Trophoblast cell (in vitro differentiated cells and primary cell): Measurements from ENCODE around the gene PRMT5.

Source experiments
- DNase-seq, 2 donors: peaks; one replicate each; pipeline ENCODE4 v3.0.0-alpha.2; 2016
- H2AFZ ChIP-seq: 2 replicates; pipeline ENCODE4 v1.6.1; 2013; ENCODE audit warnings: low read length, moderate library complexity, mild to moderate bottlenecking; ENCODE audit not compliant: insufficient read depth, poor library complexity
- H2AK5ac ChIP-seq: 2 replicates; pipeline ENCODE4 v1.6.1; 2013; ENCODE audit warnings: mild to moderate bottlenecking, low read length
- H2BK120ac ChIP-seq: 2 replicates; pipeline ENCODE4 v1.6.1; 2013; ENCODE audit warnings: low read length, mild to moderate bottlenecking, moderate library complexity; ENCODE audit not compliant: insufficient read depth, poor library complexity
- H2BK12ac ChIP-seq: 2 replicates; pipeline ENCODE4 v1.6.1; 2013; ENCODE audit warnings: mild to moderate bottlenecking, low read length, moderate library complexity
- H2BK5ac ChIP-seq: 2 replicates; pipeline ENCODE4 v1.6.1; 2013; ENCODE audit warnings: low read length, low read depth, moderate library complexity, mild to moderate bottlenecking; ENCODE audit not compliant: poor library complexity
- H3K14ac ChIP-seq: 2 replicates; pipeline ENCODE4 v1.6.1; 2013; ENCODE audit warnings: mild to moderate bottlenecking, low read length
- H3K18ac ChIP-seq: 2 replicates; pipeline ENCODE4 v1.6.1; 2013; ENCODE audit warnings: mild to moderate bottlenecking, low read length
- H3K23ac ChIP-seq: 2 replicates; pipeline ENCODE4 v1.6.1; 2013; ENCODE audit warnings: low read length
- H3K27ac ChIP-seq: 2 replicates; pipeline ENCODE4 v1.5.1; 2013; ENCODE audit warnings: low read depth, mild to moderate bottlenecking, inconsistent platforms, low read length, moderate library complexity
- H3K27me3 ChIP-seq: 2 replicates; pipeline ENCODE4 v1.6.1; 2013; ENCODE audit warnings: inconsistent platforms, mild to moderate bottlenecking, low read length, moderate library complexity; ENCODE audit not compliant: insufficient read depth
- H3K36me3 ChIP-seq, 2 experiments: 1 replicate in 1 of 2; 2 replicates in 1 of 2; pipeline ENCODE4 v1.6.1; 2013; ENCODE audit warnings: low read length in 2 of 2, mild to moderate bottlenecking in 2 of 2, moderate library complexity in 1 of 2; ENCODE audit not compliant: insufficient read depth in 2 of 2, control insufficient read depth in 1 of 2
- H3K4ac ChIP-seq: 2 replicates; pipeline ENCODE4 v1.6.1; 2013; ENCODE audit warnings: low read depth, mild to moderate bottlenecking, low read length, moderate library complexity
- H3K4me1 ChIP-seq, 2 experiments: 1 replicate in 1 of 2; 2 replicates in 1 of 2; pipeline ENCODE4 v1.6.1; 2013; ENCODE audit warnings: low read length in 2 of 2, mild to moderate bottlenecking in 2 of 2, moderate library complexity in 1 of 2; ENCODE audit not compliant: insufficient read depth in 2 of 2, control insufficient read depth in 1 of 2
- H3K4me2 ChIP-seq: 2 replicates; pipeline ENCODE4 v1.6.1; 2013; ENCODE audit warnings: inconsistent platforms, mild to moderate bottlenecking, low read length, moderate library complexity
- H3K4me3 ChIP-seq: 2 replicates; pipeline ENCODE4 v1.5.1; 2013; ENCODE audit warnings: mild to moderate bottlenecking, low read depth, low read length, inconsistent platforms
- H3K79me1 ChIP-seq: one replicate; pipeline ENCODE4 v1.6.1; 2013; ENCODE audit warnings: low read length
- H3K79me2 ChIP-seq: 2 replicates; pipeline ENCODE4 v1.6.1; 2013; ENCODE audit warnings: low read length, mild to moderate bottlenecking; ENCODE audit not compliant: control insufficient read depth, insufficient read depth, poor library complexity
- H3K9ac ChIP-seq: 2 replicates; pipeline ENCODE4 v1.6.1; 2013; ENCODE audit warnings: mild to moderate bottlenecking, low read length
- H3K9me3 ChIP-seq: 2 replicates; pipeline ENCODE4 v1.6.1; 2013; ENCODE audit warnings: low read depth, mild to moderate bottlenecking, control low read depth, inconsistent platforms, low read length; ENCODE audit not compliant: insufficient read depth
- H4K12ac ChIP-seq: 2 replicates; pipeline ENCODE4 v1.6.1; 2013; ENCODE audit warnings: low read depth, mild to moderate bottlenecking, low read length, moderate library complexity
- H4K8ac ChIP-seq: 2 replicates; pipeline ENCODE4 v1.6.1; 2013; ENCODE audit warnings: low read depth, mild to moderate bottlenecking, low read length, moderate library complexity
- H4K91ac ChIP-seq: one replicate; pipeline ENCODE4 v1.6.1; 2013; ENCODE audit warnings: low read depth, mild to moderate bottlenecking, low read length, moderate library complexity
- WGBS: extraction: QIAGEN DNeasy Blood & Tissue Kit; methylation state at CpG from one replicate; pipeline ENCODE4 v1.1.7; 2013; ENCODE audit warnings: missing lambda C conversion rate; ENCODE audit not compliant: insufficient read length, insufficient coverage; ENCODE audit errors: extremely low coverage; 5-methylcytosine and 5-hydroxymethylcytosine counted together

The PRMT5 gene

GRCh38 chr14:22928237-22929103, 706 bp downstream of the PRMT5 start:
- Histone ChIP-seq H3K9me3 (no peaks in the 10 kb centered on the region), H3K36me3 (peaks cover 16 to 22% of the 10 kb centered on the region in 2 experiments), H3K4me1 (peaks cover 4 to 6% of the 10 kb centered on the region in 2 experiments), H2BK5ac (peak overlapping the region; percentile 89), H2BK120ac (peak overlapping the region; percentile 83), H3K4me2 (peak overlapping the region; percentile 70), H3K4ac (peak overlapping the region; percentile 50), H3K14ac (peak overlapping the region; percentile 96), H3K23ac (no peak overlapping the region), H4K91ac (peak overlapping the region; percentile 88), H3K79me1 (peaks cover 6% of the 10 kb centered on the region), H2BK12ac (no peak overlapping the region), H2AK5ac (peak overlapping the region; percentile 77), H4K12ac (peak overlapping the region; percentile 63), H3K27me3 (no peaks in the 10 kb centered on the region), H3K79me2 (peaks cover 8% of the 10 kb centered on the region), H2AFZ (peak overlapping the region; percentile 96), H3K18ac (peak overlapping the region; percentile 28), H4K8ac (peak overlapping the region; percentile 92), H3K27ac (no peak overlapping the region), H3K9ac (peak overlapping the region; percentile 84), H3K4me3 (peak overlapping the region; percentile 100)
- no CpG with 5 or more reads among the region's 12 CpGs for WGBS
- DNase-seq: no peak

DNA sequence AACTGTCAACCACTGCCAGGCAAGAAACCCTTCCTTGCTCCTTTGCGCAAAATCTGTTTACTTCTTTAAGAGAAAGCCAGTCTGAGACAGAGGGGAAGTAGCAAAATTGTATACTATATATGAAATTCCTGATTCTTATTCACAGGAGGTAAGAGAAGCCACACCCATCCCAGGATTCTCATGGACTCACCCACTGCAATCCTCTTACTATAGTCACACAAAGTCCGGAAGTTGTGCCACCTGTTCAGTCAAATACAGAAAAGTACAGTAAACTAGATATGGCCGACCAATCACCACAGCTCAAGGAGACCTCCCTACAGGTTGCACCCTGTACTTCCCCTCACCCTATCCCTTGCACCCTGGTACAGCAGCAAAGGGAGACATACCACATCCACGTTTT, 2.9 kb downstream of the PRMT5 start:
- peaks cover 5% of the 10 kb centered on the region for H3K79me1 ChIP-seq
- no peak overlapping the region for H3K14ac ChIP-seq
- H4K91ac ChIP-seq: no peak overlapping the region
- peaks cover 19 to 36% of the 10 kb centered on the region in 2 experiments for H3K36me3 ChIP-seq
- no peak overlapping the region for H3K4ac ChIP-seq
- H3K23ac ChIP-seq: no peak overlapping the region
- H2AFZ ChIP-seq: no peak overlapping the region
- no CpG with 5 or more reads among the region's 4 CpGs for WGBS
- H2BK5ac ChIP-seq: no peak overlapping the region
- no peak overlapping the region for H2BK120ac ChIP-seq
- no peak overlapping the region for H3K4me2 ChIP-seq
- no peak overlapping the region for H4K12ac ChIP-seq
- no peak overlapping the region for H3K27ac ChIP-seq
- H2BK12ac ChIP-seq: no peak overlapping the region
- no peak overlapping the region for H3K9ac ChIP-seq
- H4K8ac ChIP-seq: no peak overlapping the region
- H3K18ac ChIP-seq: no peak overlapping the region
- no peak overlapping the region for H2AK5ac ChIP-seq
- no peak overlapping the region for H3K4me3 ChIP-seq
- H3K4me1 ChIP-seq: peaks cover 8 to 10% of the 10 kb centered on the region in 2 experiments
- no peaks in the 10 kb centered on the region for H3K27me3 ChIP-seq
- peaks cover 8% of the 10 kb centered on the region for H3K79me2 ChIP-seq
- peak; percentile 67 to 76 for DNase-seq
- no peaks in the 10 kb centered on the region for H3K9me3 ChIP-seq

DNA sequence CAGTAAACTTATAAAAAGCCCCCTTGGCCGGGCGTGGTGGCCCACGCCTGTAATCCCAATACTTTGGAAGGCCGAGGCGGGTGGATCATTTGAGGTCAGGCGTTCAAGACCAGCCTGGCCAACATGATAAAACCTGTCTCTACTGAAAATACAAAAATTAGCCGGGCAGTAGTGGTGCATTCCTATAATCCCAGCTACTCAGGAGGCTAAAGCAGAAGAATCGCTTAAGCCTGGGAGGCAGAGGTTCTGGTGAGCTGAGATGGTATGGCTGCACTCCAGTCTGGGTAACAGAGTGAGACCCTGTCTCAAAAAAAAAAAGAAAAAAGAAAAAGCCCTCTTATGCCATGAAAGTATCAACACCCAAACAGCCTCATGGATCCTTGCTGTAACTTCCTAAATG, 3.7 kb downstream of the PRMT5 start:
- H2AFZ ChIP-seq: no peak overlapping the region
- H3K9me3 ChIP-seq: no peaks in the 10 kb centered on the region
- no peak overlapping the region for H3K4me3 ChIP-seq
- H2AK5ac ChIP-seq: no peak overlapping the region
- no peaks in the 10 kb centered on the region for H3K27me3 ChIP-seq
- H3K27ac ChIP-seq: no peak overlapping the region
- no peak overlapping the region for H3K4ac ChIP-seq
- no peak overlapping the region for H3K23ac ChIP-seq
- H2BK120ac ChIP-seq: no peak overlapping the region
- no peak overlapping the region for H3K14ac ChIP-seq
- peaks cover 23 to 41% of the 10 kb centered on the region in 2 experiments for H3K36me3 ChIP-seq
- no peak overlapping the region for H4K8ac ChIP-seq
- no peak overlapping the region for H4K91ac ChIP-seq
- no peak overlapping the region for H2BK5ac ChIP-seq
- H3K4me2 ChIP-seq: no peak overlapping the region
- DNase-seq: no peak
- no CpG with 5 or more reads among the region's 8 CpGs for WGBS
- H3K79me1 ChIP-seq: peaks cover 5% of the 10 kb centered on the region
- no peak overlapping the region for H3K18ac ChIP-seq
- no peak overlapping the region for H2BK12ac ChIP-seq
- peaks cover 8% of the 10 kb centered on the region for H3K79me2 ChIP-seq
- no peak overlapping the region for H4K12ac ChIP-seq
- peaks cover 8 to 10% of the 10 kb centered on the region in 2 experiments for H3K4me1 ChIP-seq
- no peak overlapping the region for H3K9ac ChIP-seq

- H3K27ac ChIP-seq: no peak overlapping the region
- H3K4me2 ChIP-seq: no peak overlapping the region
- no peak overlapping the region for H4K8ac ChIP-seq
- no peaks in the 10 kb centered on the region for H3K9me3 ChIP-seq
- peaks cover 6 to 13% of the 10 kb centered on the region in 2 experiments for H3K4me1 ChIP-seq
- H3K9ac ChIP-seq: no peak overlapping the region
- peaks cover 4% of the 10 kb centered on the region for H3K79me2 ChIP-seq
- no peak for DNase-seq
- H2BK5ac ChIP-seq: no peak overlapping the region
- no peak overlapping the region for H3K14ac ChIP-seq
- no peak overlapping the region for H2AK5ac ChIP-seq
- H3K27me3 ChIP-seq: no peaks in the 10 kb centered on the region
- no CpG with 5 or more reads among the region's 5 CpGs for WGBS
- no peak overlapping the region for H3K4me3 ChIP-seq
- no peak overlapping the region for H2AFZ ChIP-seq
- H2BK12ac ChIP-seq: no peak overlapping the region
- peaks cover 23 to 46% of the 10 kb centered on the region in 2 experiments for H3K36me3 ChIP-seq
- no peak overlapping the region for H2BK120ac ChIP-seq
- no peak overlapping the region for H3K18ac ChIP-seq
- H3K23ac ChIP-seq: no peak overlapping the region
- H4K12ac ChIP-seq: no peak overlapping the region
- H3K79me1 ChIP-seq: peaks cover 5% of the 10 kb centered on the region
- no peak overlapping the region for H4K91ac ChIP-seq
- no peak overlapping the region for H3K4ac ChIP-seq
Observed at GRCh38 chr14:22923746-22924145, 5.4 kb downstream of the PRMT5 start.
